HCEC 1CT (cell line): ENCODE results near the gene PSTK.

Experiments used
- DNase-seq: peaks from one replicate; pipeline ENCODE4 v3.0.0-alpha.2; 2017

PSTK gene

DNA sequence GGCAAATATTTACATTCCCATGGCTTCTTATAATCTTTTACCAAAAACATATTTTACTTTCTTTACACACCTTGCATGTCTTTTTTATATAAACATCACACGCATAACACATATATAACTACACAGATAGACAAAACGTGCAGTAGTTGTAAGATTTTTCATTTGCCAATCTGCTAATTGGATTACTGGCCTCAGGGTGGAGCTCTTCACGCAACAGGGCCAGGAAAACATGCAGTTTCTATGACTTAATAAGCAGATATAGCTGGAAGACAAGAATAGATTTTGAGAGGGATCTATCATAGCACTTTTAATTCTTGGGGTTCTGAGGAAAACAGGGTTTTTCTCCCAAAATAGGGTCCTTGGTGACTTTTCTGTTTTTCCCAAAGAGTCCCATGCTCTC is 41.3 kb downstream of the PSTK start:
- peak; percentile 16 for DNase-seq

- no peak for DNase-seq
These were observed 44.3 kb downstream of the PSTK start for GRCh38 chr10:123024540-123024939.

DNA sequence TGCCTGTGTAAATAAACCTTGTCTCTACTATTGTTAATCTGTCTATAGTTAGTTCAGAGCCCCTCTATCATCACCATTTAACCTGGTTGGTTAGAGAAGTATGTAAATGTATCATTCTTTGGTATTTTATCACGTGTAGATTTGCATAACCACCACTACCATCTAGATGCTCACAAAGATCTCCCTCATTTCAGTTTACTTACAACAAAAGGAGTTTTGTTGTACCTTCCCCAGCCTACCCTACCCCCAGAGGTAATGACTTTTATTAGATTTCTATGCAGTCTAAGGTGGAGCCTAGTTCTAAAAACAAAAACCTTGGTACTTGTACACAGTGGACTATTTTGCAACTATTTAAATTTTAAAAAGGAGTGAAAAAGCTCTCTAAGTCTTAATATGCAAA is 46.1 kb downstream of the PSTK start:
- no peak for DNase-seq

DNA sequence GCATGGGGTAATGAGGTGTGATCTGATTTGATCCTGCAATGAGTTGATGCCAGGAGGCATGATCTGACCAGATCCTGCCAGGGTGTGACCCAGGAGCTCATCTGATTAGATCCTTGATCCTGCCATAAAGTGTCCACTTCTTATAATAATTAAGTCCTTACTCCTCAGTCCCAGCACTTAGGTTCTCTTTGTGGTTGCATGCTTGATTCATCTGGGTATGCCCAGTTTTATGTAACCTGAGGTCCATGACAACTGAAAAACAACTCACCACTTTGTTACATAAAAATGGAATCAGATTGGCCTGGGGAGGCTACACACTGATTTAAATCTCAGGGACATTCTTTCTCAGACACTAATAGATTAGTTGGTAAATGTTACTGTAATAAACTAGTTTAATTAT is 47.7 kb downstream of the PSTK start:
- no peak for DNase-seq

DNA sequence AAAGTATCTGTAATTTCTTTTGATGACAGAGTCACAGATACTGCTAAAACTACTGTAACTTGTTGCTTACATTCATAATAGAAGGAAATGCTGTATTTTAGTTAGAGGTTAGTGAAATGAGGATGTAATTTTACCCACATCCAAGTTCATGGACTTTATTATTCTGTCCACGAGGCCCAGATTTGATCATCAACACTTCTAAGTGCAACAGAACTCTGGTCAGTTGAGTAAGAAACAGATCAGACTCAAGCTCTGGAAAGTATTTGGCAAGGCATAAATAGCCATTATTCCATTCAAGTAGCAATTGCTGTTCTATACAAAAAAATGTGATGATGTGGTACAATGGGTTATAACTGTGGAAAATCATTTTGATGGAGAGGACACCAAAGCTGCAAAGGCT is 50.9 kb downstream of the PSTK start:
- no peak for DNase-seq

- no peak for DNase-seq
These were observed 54.1 kb downstream of the PSTK start for GRCh38 chr10:123034332-123034731.

DNA sequence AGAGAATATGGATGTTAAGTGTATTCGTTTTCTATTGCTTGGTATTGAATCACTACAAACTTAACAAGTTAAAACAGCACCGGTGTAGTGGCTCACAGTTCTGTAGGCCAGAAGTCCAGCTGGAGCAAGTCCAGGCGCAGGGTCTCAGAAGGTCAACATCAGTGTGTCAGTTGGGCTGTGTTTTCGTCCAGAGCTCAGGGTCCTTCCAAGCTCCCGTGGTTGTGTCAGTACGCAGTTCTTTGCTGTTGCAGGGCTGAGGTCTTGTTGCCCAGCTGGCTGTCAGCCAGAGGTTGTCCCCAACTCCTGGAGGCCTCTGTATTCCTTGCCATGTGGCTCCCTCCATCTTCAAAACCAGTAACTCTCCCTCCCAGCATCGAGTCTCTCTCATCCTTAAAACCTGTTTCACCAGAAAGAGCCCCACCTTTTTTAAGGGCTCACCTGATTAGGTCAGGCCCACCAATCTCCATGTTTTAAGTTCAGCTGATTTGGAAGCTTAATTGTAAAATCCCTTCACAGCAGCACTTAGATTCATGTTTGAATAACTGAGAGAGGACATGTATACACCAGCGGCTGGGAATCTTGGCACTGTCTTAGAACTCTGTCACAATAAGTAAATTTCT is 55.4 kb downstream of the PSTK start:
- DNase-seq = no peak

DNA sequence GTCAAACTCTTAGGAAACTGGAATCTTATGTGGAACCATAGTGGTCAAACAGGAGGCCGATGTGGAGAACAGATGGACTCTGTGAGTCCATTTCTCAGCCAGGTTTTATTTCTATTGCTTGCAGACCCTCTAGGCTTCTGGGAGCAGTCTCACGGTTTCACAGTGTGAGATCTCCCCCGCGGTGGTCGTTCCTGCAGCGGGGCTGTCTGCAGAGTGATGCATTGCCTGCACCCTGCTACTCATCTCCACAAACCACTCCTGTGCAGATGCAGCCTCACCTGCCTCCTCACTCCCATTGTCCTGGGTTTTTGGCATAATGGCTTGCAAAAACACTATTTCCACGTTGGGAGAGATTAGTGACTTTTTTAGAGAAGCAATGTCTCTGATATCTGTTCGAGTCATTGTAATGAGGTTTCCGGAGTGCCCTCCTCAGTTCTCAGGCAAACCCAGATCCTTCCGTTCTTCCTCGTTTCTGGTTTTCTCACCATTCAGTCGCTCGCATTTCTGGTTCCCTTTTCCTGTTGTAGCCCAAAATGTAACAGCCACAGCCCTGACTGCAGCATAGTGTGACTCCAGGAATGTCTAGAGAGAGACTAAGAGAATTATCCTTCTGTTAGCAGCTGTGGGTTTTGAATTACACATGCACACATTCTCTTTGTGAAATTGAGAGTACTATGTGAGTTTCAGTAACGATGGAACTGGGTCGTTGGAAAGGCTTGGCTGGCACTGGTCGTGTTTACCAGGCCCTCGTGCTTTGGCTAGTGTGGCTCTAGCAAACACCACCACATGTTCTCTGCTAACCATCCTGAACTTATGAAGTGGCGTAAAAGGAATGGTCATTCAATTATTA is 58.8 kb downstream of the PSTK start:
- DNase-seq = no peak

GRCh38 chr10:123039632-123039930 is 59.4 kb downstream of the PSTK start:
- no peak for DNase-seq
